ELR (cell line): ENCODE measurements around the gene GOLGA8T.
"Not testable (repeated sequence)": the region's sequence is repeated elsewhere in the genome, so short reads cannot be mapped to it uniquely, and the experiment has no call there.

Source experiments
- DNase-seq: peaks from one replicate; pipeline ENCODE4 v3.0.0-alpha.2; 2015; ENCODE audit warnings: low read depth

GOLGA8T gene

GRCh38 chr15:30192119-30192745 is 57.4 kb downstream of the GOLGA8T start:
- DNase-seq, result not testable (repeated sequence)

- not testable (repeated sequence) for DNase-seq
Measured at GRCh38 chr15:30192892-30193291, 58.0 kb downstream of the GOLGA8T start.
